Measurements from ENCODE around the gene WDR18. TPM values are rescaled to one million over a fixed set of nuclear protein-coding genes. Genes with fewer than 3 reads are reported as not detected.

WDR18 gene
- polyA plus RNA-seq, 1 of the 3 experiments (the other 2 are of a cell fraction), result 47.9 TPM

DNA sequence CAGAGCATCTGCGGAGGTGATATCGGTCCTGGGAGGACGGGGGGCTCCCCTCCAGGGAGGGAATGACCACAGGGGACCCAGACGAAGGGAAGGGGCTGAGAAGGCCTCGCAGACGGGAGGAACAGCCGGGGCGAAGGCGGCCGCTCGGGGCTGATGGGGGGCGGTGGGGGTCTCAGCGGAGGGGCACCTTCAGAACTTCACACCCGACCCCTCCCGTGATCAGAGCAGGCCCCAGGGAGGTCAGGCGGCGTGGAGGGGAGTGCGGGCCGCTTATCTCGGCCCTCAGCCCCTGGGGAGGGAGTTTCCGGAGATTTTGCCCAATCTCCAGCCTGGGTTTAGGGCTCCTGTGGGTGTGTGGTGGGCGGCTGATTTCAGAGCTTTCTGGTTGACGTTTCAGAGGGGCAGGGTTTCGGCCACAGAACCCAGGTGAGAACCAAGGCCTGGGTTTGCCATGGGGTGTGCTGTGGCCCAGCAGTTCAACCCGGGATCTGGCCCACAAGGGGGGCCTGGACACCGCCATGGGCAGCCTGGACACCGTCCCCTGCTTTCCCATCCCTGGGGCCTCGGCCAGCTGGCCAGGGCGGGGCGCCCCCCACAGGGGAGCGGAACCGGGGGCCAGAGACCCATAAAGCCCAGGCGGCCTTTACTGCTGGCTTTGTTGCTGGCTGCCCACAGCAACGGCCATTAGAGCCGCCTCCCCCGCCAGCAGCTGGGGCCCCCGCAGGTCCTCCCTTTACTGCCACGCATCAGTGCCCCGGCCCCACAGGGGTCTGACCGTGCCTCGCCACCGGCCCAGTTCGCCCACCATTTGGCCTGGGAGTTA is 29.3 kb upstream of the WDR18 start (continued):
- TF ChIP-seq, protein P1, sequence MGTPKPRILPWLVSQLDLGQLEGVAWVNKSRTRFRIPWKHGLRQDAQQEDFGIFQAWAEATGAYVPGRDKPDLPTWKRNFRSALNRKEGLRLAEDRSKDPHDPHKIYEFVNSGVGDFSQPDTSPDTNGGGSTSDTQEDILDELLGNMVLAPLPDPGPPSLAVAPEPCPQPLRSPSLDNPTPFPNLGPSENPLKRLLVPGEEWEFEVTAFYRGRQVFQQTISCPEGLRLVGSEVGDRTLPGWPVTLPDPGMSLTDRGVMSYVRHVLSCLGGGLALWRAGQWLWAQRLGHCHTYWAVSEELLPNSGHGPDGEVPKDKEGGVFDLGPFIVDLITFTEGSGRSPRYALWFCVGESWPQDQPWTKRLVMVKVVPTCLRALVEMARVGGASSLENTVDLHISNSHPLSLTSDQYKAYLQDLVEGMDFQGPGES (IDR thresholded peaks at IDR 0.05; ENCODE audit: low read depth, low read length), result no peak
- TF ChIP-seq TEAD4 (IDR thresholded peaks at IDR 0.05; ENCODE audit: borderline replicate concordance, insufficient read depth), result no peak
- TF ChIP-seq FOSL2 (IDR thresholded peaks at IDR 0.05; ENCODE audit: borderline replicate concordance, low read depth), result no peak
- TF ChIP-seq, protein P2, sequence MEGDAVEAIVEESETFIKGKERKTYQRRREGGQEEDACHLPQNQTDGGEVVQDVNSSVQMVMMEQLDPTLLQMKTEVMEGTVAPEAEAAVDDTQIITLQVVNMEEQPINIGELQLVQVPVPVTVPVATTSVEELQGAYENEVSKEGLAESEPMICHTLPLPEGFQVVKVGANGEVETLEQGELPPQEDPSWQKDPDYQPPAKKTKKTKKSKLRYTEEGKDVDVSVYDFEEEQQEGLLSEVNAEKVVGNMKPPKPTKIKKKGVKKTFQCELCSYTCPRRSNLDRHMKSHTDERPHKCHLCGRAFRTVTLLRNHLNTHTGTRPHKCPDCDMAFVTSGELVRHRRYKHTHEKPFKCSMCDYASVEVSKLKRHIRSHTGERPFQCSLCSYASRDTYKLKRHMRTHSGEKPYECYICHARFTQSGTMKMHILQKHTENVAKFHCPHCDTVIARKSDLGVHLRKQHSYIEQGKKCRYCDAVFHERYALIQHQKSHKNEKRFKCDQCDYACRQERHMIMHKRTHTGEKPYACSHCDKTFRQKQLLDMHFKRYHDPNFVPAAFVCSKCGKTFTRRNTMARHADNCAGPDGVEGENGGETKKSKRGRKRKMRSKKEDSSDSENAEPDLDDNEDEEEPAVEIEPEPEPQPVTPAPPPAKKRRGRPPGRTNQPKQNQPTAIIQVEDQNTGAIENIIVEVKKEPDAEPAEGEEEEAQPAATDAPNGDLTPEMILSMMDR (IDR thresholded peaks at IDR 0.05), result no peak
- TF ChIP-seq GATA2 (CRISPR knock-in tag; IDR thresholded peaks at IDR 0.05), result no peak
- no peak for TF ChIP-seq POLR2AphosphoS5 (IDR thresholded peaks at IDR 0.05; ENCODE audit: low read depth, low read length)
- TF ChIP-seq MXI1 (IDR thresholded peaks at IDR 0.05; ENCODE audit: low read depth, low read length), result no peak

DNA sequence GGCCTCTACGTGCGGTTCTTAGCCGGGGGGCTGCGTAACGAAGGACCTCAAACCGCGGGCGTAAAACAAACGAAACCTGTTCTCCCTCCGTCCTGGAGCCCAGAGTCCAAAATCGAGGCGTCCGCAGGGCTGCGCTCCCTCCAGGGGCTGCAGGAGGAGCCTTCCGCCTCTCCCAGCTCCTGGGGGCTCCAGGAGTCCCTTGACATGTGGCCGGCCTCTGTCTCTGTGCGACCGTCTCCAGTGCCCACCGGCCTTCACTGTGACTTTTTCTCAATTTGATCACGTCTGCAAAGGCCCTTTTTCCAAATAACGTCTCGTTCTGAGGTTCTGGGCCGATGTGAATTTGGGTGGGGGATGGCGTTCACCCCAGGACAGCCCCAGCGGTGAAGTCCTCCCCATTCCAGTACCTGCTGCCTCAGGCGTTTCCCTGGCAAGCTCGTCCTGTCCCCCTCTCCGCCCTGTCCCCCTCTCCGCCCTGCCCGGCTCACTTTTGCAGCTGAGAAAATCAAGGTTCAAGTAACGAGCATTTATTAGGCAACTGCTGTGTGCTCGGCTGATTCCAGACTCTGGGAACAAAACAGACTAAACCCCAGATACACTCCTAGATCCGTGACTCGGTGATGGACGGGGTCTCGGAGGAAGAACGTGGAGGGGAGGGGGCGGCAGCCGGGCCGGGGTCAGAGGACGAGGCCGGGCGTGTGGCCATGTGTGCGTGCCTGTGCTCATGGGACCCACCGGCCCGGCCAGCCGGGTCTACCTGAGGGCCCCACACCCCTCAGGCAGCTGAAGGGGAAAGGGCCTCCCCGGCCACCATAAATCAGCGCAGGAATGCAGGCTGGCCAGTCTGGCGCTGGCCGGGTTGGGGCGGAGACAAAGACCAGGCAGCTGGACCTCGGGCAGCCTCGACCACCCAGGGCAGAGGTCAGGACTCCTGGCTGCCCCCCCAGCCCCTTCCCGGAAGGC is 28.1 kb upstream of the WDR18 start:
- Histone ChIP-seq H3F3A (replicated peaks; ENCODE audit: insufficient read depth) (no peaks in the 10 kb centered on the region), H3K27me3 (ENCODE audit: insufficient read depth) (no peaks in the 10 kb centered on the region), H3K36me3 (replicated peaks in 1 of 2; ENCODE audit: control insufficient read depth in 1 of 2, insufficient read depth in 2 of 2, low read length in 1 of 2) (no peaks in the 10 kb centered on the region), H3K9me3 (no peaks in the 10 kb centered on the region), H3K27ac (ENCODE audit: low read depth in 2 of 2, low read length in 1 of 2) (peak overlapping the region in 1 of 2 experiments; percentile 67; a peak in 1 of 4 replicates), H3K4me3 (ENCODE audit: low read depth in 2 of 2, low read length in 1 of 2) (no peak overlapping the region), H3K9me2 (no peaks in the 10 kb centered on the region), H3K4me1 (ENCODE audit: control insufficient read depth in 1 of 2, insufficient read depth in 2 of 2, low read depth in 1 of 2, low read length in 1 of 2) (peaks cover 5 to 21% of the 10 kb centered on the region in 2 experiments; a peak in 2 of 4 replicates), H4K20me1 (ENCODE audit: insufficient read depth) (peaks cover 24% of the 10 kb centered on the region; the same call in 1 of the 2 replicates), H3K9ac (no peak overlapping the region), H2AFZ (ENCODE audit: low read depth) (no peak overlapping the region), H3K79me2 (ENCODE audit: insufficient read depth) (no peaks in the 10 kb centered on the region), H3K4me2 (peak overlapping the region; percentile 37; the same call in 1 of the 2 replicates)
- DNase-seq, result no peak
- CTCF ChIA-PET, result interaction anchor here (0.9 to 2.0 kb wide), 6 partner anchors 8 to 266 kb away, joined by 3 to 12 read pairs (median 3); partner anchors contain the start of gene WDR18
- POLR2A ChIA-PET, result no interaction called here
- TF ChIP-seq FOXJ3 (CRISPR knock-in tag; IDR thresholded peaks at IDR 0.05), result no peak
- TF ChIP-seq RCOR1 (IDR thresholded peaks at IDR 0.05; ENCODE audit: low read length), result no peak
- no peak for TF ChIP-seq YY1 (IDR thresholded peaks at IDR 0.05; ENCODE audit: low read depth)
- no peak for TF ChIP-seq RFX5 (IDR thresholded peaks at IDR 0.05; ENCODE audit: low read length)
- TF ChIP-seq TAF1 (IDR thresholded peaks at IDR 0.05; ENCODE audit: borderline replicate concordance, low read depth, low read length), result no peak
- no peak for TF ChIP-seq FOSL2 (IDR thresholded peaks at IDR 0.05; ENCODE audit: borderline replicate concordance, low read depth)
- TF ChIP-seq, protein P3, sequence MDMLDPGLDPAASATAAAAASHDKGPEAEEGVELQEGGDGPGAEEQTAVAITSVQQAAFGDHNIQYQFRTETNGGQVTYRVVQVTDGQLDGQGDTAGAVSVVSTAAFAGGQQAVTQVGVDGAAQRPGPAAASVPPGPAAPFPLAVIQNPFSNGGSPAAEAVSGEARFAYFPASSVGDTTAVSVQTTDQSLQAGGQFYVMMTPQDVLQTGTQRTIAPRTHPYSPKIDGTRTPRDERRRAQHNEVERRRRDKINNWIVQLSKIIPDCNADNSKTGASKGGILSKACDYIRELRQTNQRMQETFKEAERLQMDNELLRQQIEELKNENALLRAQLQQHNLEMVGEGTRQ (IDR thresholded peaks at IDR 0.05; ENCODE audit: borderline replicate concordance, low read depth, low read length), result no peak
- no peak for TF ChIP-seq EZH2phosphoT487 (IDR thresholded peaks at IDR 0.05; ENCODE audit: borderline replicate concordance, low read depth)
- no peak for TF ChIP-seq NFIC (IDR thresholded peaks at IDR 0.05; ENCODE audit: borderline replicate concordance)
- no peak for TF ChIP-seq NRF1 (IDR thresholded peaks at IDR 0.05; ENCODE audit: low read depth, low read length)
- TF ChIP-seq RAD21 (IDR thresholded peaks at IDR 0.05; ENCODE audit: low read length), result no peak
- no peak for TF ChIP-seq RXRA (IDR thresholded peaks at IDR 0.05; ENCODE audit: borderline replicate concordance, low read depth)
- no peak for TF ChIP-seq GABPA (IDR thresholded peaks at IDR 0.05; ENCODE audit: low read depth)
- WGBS (ENCODE audit: low lambda C conversion rate), result 90% methylated on average over 35 of the region's 55 CpGs

All from SK-N-SH (cell line).